ACHN (cell line): ENCODE data around the gene UVSSA.
"Not testable (repeated sequence)": the region's sequence is repeated elsewhere in the genome, so short reads cannot be mapped to it uniquely, and the experiment has no call there.

Source experiments
- DNase-seq: peaks from one replicate; pipeline ENCODE4 v3.0.0-alpha.2; 2015
- in situ Hi-C: cut with HindIII; loops from 2 replicates; pipeline ENCODE4 v1.10.0; 2017; ENCODE audit warnings: low sequenced_read_pairs, low pct_ligation_motif_present, low pct_unique_long_range_greater_than_20kb

The UVSSA gene

DNA sequence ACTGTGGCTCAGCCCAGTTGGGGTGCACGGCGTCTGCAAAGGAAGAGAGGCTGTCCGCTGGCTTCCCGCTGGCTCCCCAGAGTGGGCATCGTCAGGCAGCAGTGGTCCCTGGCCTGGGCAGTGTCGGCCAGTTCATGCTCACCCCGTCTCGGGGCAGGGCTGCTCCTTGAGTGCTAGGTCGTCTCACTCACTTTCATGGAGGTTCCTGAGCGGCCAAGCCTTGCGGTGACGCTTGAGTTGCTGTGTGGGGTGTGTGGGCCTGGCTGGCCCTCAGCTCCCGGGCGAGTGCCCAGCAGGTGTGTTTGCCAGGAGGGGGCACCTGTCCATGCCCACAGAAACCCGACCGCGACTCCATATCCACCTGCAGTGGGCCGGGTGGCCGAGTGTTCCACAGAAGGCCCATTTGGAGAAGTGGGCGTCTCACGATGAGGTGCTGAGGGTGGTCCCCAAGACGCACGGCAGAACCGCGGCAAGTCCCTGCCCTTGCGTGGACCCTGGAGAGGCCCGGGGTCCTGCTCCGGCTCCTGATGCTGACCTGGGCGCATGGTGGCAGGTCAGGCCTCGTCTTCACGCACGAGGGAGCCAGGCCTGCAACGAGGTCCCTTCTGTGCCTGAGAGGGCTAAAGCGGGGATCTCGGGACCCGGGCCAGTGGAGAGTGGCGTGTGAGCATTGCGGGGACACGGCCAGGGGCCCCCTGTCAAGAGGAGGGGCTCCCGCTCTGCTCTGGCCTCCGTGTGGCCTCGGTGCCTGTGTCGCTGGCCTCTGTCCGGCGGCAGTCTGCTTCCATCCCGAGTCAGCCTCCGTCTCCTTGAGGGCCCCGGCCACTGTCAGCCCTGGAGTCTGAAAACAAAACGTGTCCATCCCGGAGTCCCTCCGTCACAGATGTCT is 18.5 kb upstream of the UVSSA start:
- in situ Hi-C loops: no loop called here
- DNase-seq: no peak

DNA sequence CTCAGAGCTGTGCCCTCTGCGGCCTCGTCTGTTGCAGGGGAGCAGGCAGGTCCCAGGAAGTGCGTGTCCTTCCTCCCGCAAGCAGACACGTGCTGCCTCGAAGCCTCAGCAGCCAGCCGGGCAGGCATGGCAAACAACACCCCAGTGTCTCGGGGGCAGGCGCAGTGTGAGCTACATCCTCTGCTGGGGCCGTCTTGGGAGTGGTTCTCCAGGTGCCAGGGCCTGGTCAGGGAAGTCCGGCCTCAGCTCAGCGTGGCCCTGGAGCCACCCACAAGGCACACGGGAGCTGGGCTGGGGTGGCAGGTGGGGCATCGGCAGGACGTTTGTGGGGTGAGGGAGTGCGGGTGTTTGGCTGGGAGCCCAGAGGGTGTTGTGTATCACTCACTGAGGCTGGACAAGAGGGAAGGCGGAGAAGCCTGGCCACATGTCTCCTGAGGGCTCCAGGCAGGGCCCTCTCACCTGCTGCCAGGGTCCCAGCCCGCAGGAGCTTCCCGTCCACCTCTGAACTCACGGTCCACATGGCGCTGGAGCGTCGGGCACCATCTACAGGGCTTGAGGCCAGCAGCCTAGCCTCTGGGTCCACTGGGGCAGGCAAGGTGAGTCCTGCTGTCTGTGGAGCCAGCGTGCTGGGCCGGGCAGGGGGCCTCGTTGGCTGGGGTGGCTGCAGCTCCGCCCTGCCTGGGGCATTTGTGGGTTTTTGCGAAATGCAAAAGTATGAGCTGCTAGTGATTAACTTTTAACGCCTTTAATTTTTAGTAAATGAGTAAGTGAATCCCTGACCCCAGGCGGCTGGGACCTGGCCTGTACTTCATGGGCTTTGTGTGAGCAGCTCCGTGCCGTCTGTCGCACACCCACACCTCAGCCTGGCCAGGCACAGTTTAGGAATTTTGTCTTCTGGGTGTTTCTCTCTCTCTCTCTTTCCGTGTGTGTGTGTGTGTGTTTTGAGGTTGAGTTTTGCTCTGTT is 17.3 kb upstream of the UVSSA start:
- in situ Hi-C loops: no loop called here
- DNase-seq: no peak

DNA sequence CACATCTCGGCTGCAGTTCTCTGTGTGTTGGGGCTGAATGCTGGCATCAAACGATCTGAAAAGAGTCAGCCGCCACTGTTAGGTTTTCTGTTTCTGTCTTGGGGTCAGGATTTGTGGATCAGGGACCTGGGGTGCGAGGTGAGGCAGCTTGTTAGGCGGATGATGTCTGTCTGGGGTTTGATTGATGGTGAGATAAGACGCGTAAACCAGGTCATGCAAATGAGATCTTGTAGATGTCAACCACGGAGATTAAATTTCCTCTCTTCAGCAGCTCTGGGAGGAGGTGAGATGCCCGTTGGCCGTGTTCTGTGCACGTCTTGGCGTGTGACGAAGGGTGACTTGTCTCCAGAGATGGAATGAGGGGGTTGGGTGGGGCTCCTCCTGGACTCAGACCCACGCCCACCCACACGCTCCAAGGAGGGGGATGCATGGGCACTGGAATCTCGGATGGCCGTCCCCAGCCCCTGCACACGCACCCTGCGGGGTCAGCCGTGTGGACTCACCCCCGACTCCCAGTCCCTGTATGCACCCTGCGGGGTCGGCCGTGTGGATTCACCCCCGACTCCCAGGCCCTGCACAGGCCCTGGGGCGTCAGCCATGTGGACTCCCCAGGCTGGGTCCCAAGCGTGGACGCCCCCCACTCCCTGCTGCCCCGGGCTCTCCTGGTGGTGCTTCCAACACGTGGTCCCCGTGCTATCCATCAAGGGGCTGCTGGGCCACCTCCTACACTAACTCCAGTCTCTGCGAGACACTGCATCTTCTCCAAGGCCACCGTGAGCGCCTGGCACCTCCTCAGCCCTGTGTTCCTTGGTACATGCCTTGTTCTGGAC is 16.0 kb upstream of the UVSSA start:
- in situ Hi-C loops: no loop called here
- no peak for DNase-seq

DNA sequence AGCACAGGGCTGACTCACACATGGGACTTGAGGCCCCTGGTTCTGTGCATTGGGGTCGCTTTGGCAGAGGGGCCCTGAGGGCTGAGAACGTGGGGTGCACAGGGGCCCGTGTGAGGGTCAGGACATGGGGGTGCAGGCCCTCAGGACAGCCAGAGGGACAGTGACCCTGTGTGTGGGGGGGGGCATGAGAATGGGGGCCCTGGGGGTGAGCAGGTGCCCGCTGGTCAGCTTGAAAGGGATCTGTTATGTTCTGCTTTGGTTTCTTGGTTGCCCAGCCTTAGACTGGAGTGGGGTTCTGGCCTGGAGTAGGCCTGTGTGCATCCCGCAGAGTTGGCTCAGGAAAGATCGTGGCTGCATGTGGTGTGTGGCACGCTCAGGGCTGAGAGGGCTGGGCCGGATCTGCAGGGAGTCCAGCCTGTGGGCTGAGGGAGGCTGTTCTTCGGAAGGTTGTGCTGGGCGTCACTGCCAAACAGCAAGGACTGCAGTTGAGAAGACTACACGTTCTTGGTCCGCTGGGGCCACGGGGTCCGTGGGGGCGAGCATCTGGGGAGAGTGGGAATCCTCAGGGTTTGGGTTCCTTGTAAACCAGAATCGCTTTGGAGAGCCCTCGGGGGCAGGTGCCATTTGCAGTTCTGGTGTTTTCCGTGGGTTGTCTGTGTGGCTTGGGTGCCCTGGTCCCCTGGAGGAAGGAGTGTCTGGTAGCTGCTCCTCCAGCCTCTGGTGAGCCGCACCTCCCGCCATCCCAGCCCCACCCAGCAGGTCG is 15.2 kb upstream of the UVSSA start:
- DNase-seq: no peak
- in situ Hi-C loops: no loop called here

DNA sequence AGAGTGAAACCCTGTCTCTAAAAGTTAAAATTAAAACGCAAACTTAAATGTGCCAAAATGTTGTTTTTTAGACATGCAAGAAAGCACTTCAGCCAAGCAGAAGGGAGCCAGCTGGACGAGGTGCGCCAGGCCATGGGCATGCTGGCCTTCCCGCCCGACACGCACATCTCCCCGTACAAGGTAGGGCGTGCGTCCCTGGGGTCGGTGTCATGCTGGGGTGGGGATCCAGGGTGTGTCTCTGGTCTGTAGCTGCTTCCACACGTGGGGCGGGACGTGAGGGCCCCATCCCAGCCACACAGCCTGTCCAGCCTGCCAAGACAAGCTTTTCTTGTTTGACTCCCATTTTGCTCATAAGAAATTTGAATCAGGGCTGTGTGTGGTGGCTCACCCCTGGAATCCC is 14.3 kb upstream of the UVSSA start:
- in situ Hi-C loops: no loop called here

DNA sequence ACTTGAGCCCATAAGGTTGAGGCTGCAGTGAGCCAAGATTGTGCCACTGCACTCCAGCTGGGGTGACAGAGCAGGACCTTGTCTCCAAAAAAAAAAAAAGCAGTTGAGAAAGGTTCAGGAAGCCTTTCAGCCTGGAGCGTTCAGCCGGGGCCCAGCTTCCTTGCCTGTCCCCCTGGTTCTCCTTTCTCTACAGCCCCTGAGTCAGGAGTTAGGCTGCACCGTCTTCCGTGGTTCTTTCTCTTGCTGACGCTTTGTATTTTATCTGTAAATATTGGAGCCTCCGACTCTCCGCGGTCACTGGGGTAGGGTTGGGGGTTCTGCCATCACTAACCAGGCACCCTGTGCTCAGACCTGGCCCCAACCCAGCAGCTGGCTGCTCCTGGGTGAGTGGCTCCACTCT is 13.8 kb upstream of the UVSSA start:
- in situ Hi-C loops: no loop called here
- no peak for DNase-seq

More for the DNA sequence above, 14.3 kb upstream of the UVSSA start:
- DNase-seq: no peak

DNA sequence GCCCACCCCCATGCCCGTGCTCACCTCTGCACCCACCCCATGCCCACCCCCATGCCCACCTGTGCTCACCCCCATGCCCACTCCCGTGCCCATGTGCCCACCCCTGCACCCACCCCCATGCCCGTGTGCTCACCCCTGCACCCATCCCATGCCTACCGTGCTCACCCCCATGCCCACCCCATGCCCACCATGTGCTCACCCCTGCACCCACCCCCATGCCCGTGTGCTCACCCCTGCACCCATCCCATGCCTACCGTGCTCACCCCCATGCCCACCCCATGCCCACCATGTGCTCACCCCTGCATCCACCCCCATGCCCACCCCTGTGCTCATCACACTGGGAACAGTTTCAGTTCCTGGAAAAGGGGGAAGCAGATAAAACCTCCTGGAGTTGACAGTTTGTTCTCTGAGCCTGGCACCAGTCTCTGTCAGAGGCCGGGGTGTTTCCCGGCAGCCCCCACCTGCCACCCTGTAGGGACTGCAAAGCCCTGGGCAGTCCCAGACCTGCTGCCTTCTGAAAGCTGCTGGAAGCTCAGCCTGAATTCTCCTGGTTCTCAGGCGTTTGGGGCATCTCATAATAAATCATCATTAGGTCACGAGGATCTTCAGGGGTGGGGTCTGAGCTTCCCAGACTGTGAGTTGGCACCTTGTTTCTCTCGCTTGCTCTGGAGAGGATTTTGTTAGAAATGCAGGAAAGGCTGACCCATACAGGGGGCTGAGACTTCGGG is 13.0 kb upstream of the UVSSA start:
- in situ Hi-C loops, DNase-seq: not testable (repeated sequence)

DNA sequence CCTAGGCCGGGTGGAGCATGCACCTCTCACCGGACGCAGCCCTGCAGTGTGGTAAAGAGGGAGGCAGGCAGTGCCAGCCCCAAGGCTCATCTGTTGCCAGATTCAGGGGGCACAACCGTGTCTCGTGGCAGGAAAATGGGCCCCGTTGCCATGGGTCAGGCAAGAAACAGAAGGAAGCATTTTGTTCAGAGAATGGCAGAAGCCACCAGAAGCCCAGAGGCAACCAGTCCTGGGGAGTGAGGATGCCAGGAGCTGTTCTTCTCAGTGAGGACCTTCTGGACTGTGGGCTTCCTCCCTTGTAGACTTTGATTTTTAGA is 12.5 kb upstream of the UVSSA start:
- no peak for DNase-seq
- in situ Hi-C loops: no loop called here

DNA sequence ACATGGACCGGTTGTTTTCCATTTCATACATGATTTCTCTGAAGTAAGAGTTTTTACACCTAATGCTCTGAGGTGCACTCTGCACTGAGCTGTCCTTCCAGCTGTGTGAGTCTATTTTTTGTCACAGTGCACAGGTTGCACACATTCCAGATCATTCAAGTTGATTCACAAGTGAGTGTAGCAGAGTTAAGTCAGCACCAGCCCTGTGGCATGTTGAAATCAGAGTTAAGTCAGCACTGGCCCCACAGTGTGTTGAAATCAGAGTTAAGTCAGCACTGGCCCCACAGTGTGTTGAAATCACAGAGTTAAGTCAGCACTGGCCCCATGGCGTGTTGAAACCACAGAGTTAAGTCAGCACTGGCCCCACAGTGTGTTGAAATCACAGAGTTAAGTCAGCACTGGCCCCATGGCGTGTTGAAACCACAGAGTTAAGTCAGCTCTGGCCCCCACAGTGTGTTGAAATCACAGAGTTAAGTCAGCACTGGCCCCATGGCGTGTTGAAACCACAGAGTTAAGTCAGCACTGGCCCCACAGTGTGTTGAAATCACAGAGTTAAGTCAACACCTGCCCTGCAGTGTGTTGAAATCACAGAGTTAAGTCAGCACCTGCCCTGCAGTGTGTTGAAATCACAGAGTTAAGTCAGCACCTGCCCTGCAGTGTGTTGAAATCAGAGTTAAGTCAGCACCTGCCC is 11.7 kb upstream of the UVSSA start:
- DNase-seq, in situ Hi-C loops: not testable (repeated sequence)

DNA sequence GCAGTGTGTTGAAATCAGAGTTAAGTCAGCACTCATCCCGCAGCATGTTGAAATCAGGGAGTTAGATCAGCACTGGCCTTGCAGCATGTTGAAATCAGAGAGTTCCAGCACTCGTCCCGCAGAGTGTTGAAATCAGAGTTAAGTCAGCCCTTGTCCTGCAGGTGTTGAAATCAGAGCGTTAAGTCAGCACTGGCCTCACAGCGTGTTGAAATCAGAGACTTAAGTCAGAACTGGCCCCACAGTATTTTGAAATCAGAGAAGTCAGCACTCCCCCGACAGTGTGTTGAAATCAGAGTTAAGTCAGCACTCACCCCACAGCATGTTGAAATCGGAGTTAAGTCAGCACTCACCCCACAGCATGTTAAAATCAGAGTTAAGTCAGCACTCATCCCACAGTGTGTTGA is 10.9 kb upstream of the UVSSA start:
- no peak for DNase-seq
- in situ Hi-C loops: no loop called here

DNA sequence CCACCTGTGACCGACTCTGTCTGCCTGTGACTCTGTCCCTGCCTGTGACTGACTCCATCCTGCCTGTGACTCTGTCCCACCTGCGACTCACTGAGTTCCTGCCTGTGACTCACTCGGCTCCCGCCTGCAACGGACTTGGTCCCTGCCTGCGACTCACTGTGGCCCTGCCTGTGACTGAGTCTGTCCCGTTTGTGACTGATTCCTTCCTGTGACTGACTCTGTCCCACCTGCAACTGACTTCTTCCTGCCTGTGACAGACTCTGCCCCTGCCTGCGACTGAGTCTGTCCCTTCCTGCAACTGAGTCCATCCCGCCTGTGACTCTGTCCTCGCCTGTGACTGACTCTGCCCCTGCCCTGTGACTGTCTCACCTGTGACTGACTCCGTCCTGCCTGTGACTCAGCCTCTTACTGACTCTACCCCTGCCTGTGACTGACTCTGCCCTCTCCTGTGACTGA is 9.6 kb upstream of the UVSSA start:
- in situ Hi-C loops: no loop called here
- DNase-seq: peak; percentile 9

DNA sequence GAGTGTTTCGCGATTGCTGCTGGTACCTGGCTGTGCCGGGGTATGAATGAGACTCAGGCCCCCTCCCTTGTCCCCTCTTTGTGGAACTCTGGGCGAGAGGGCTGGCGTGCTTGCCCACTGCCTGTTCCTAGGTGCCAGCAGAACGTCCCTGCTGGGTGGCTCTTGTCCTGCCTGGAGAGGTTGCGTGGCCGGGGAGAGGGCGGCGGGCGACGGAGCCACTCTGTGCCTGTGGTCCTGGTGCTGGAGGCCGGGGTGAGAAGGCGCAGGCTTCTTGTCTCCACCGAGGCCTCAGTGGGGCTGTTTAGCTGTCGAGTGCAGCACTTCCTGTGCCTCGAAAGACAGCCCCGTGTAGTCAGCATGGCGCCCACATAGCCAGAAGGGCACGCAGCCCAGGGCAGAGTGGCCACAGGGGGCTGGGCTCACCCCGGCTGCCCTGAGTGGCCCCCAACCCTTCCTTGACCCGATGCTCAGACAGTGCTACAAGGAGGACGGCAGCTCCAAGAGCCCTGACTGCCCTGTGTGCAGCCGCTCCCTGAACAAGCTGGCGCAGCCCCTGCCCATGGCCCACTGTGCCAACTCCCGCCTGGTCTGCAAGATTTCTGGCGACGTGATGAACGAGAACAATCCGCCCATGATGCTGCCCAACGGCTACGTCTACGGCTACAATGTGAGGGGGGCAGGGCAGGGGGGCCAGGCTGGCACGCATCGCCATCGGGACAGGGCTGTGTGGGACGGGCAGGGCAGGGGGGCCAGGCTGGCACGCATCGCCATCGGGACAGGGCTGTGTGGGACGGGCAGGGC is 8.9 kb upstream of the UVSSA start:
- DNase-seq: no peak
- in situ Hi-C loops: no loop called here

DNA sequence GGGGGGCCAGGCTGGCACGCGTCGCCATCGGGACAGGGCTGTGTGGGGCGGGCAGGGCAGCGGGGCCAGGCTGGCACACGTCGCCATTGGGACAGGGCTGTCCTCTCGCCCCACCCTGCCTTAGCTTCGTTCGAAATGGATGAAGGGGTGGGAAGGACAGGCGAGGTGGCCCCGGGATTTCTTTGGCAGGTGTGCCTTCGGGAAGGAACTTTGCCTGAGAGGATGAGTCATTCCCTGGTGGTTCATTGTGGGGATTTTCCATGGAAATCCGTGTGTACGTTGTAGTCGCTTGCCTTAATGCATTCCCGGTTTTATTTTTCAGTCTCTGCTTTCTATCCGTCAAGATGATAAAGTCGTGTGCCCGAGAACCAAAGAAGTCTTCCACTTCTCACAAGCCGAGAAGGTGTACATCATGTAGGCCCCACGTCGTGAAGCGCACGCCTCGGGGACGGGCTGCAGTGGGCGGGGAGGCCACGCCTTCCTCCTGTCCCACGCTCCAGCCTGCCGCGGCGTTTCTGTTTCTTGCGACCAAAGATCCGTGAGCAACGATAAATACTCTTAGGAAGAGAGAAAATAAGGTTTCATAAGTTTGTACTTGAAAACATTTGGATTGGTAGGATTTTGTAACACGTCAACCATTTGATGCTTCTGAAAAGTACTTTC is 8.1 kb upstream of the UVSSA start:
- in situ Hi-C loops: no loop called here
- DNase-seq: no peak

DNA sequence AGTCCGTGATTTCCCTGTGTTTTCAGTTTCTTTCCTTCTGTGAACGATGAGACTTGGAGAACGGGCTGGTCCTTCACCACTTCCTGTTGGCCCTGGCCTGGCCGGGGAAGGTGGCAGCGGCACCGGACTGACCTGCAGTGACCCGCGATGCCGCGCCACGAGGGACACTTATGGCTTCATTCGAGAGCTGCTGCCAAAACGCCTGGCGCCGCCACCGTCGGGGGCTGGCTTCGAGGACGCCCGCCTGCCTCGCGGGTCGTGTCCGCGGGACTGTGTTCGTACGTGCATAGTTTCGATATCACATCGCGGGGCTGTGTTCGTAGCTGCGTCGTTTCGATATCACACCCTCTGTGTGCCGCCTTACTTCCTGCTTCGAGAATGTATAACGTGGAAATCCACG is 7.5 kb upstream of the UVSSA start:
- in situ Hi-C loops: no loop called here
- no peak for DNase-seq

DNA sequence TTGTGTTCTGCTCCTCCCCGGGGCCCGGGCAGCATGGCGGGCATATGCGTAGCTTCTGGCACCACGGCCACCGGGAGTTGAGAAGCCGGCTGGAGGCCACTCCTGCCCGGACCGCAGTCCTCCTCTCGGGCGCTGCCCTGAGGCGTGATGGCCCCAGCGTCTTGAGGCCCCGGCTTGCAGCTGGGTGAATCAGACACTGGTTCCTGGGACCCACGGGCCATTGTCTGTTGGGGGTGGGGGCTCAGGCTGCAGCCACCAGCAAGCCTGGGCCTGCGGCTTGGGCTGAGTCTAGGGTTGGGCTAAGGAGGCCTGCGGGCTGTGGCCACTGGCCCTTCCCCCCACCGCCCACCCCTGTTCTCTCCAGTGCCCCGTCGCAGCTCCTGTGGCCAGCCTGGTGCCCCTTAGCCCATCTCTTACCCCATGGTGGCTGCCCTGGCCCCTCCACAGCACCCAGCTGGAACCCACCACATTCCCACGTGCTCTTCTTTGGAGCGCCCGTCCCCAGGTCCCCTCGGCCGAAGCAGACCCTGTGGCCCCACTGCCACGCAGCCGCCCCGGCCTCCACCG is 6.7 kb upstream of the UVSSA start:
- DNase-seq: no peak
- in situ Hi-C loops: no loop called here
